ENCODE results near the gene ADAMTS4.

Gene ADAMTS4

GRCh38 chr1:161217831-161218230 is 19.0 kb upstream of the ADAMTS4 start:
- TF ChIP-seq CTCF (IDR thresholded peaks at IDR 0.05; ENCODE audit: insufficient read depth, low read length, missing control alignments): no peak
- ChIA-PET CTCF (interaction anchor here (1.2 to 23.5 kb wide), 4 partner anchors 9 to 165 kb away, joined by 3 to 758 read pairs (median 53); partner anchors contain the start of genes ADAMTS4, NDUFS2 and TOMM40L), POLR2A (interaction anchor here (0.8 to 2.3 kb wide), 3 partner anchors 15 to 21 kb away, joined by 3 to 13 read pairs (median 4); partner anchors contain the start of gene NDUFS2)
- DNase-seq (ENCODE audit: low read depth, low spot score): no peak
- H3K4me3 ChIP-seq (ENCODE audit: low read depth, low read length): no peak overlapping the region

- H3K4me3 ChIP-seq (ENCODE audit: low read depth, low read length): no peak overlapping the region
- ChIA-PET POLR2A (interaction anchor here (0.6 to 2.3 kb wide), 4 partner anchors 8 to 41 kb away, joined by 3 to 13 read pairs (median 4); partner anchors contain the start of genes NDUFS2 and TOMM40L), CTCF (interaction anchor here (1.2 to 23.5 kb wide), 4 partner anchors 10 to 165 kb away, joined by 3 to 758 read pairs (median 53); partner anchors contain the start of genes ADAMTS4, NDUFS2 and TOMM40L)
- TF ChIP-seq CTCF (IDR thresholded peaks at IDR 0.05; ENCODE audit: insufficient read depth, low read length, missing control alignments): no peak
- no peak for DNase-seq (ENCODE audit: low read depth, low spot score)
Measured at GRCh38 chr1:161216945-161217712, 18.3 kb upstream of the ADAMTS4 start.

- CTCF ChIA-PET: interaction anchor here (1.0 to 23.5 kb wide), 3 partner anchors 12 to 167 kb away, joined by 3 to 758 read pairs (median 97); partner anchors contain the start of genes ADAMTS4, NDUFS2 and TOMM40L
- POLR2A ChIA-PET: interaction anchor here (1.1 kb wide), 1 partner anchor 16 kb away, joined by 3 read pairs; the partner anchor contains the start of gene ADAMTS4
- TF ChIP-seq CTCF (IDR thresholded peaks at IDR 0.05; ENCODE audit: insufficient read depth, low read length, missing control alignments): no peak
- no peak for DNase-seq (ENCODE audit: low read depth, low spot score)
- no peak within 1 kb of the TSS for H3K4me3 ChIP-seq (ENCODE audit: low read depth, low read length)
Measured at GRCh38 chr1:161215076-161215475, 16.2 kb upstream of the ADAMTS4 start, which contains the start of gene FCER1G. FCER1G (plus strand) TSS chr1:161215295; CDS start chr1:161215322, 27 bp downstream.

- no peak overlapping the region for H3K4me3 ChIP-seq (ENCODE audit: low read depth, low read length)
- TF ChIP-seq CTCF (IDR thresholded peaks at IDR 0.05; ENCODE audit: insufficient read depth, low read length, missing control alignments): no peak
- DNase-seq (ENCODE audit: low read depth, low spot score): no peak
- ChIA-PET POLR2A (no interaction called here), CTCF (interaction anchor here (23.5 to 26.1 kb wide), 2 partner anchors 5 to 13 kb away, joined by 758 read pairs; partner anchors contain the start of genes ADAMTS4, APOA2, FCER1G and NDUFS2)
Measured at GRCh38 chr1:161214369-161214768, 15.5 kb upstream of the ADAMTS4 start.

- ChIA-PET POLR2A (no interaction called here), CTCF (interaction anchor here (1.1 to 26.1 kb wide), 11 partner anchors 8 to 172 kb away, joined by 3 to 758 read pairs (median 5); partner anchors contain the start of genes ADAMTS4, APOA2, CFAP126 and FCER1G)
- no peak for DNase-seq (ENCODE audit: low read depth, low spot score)
- H3K4me3 ChIP-seq (ENCODE audit: low read depth, low read length): no peak overlapping the region
- TF ChIP-seq CTCF (IDR thresholded peaks at IDR 0.05; ENCODE audit: insufficient read depth, low read length, missing control alignments): peak; percentile 90
Measured at GRCh38 chr1:161209790-161210409, 11.0 kb upstream of the ADAMTS4 start.

Data from AG04449 (cell line).